22Rv1 (cell line): ENCODE measurements around the gene TSPAN18.

Source experiments
- ZFX ChIP-seq: fragments of 450-650 bp; IDR thresholded peaks from 2 replicates; pipeline ENCODE4 v1.6.1; 2017; ENCODE audit warnings: antibody characterized with exemption, borderline replicate concordance
- TF ChIP-seq, protein P1 (sequence below): fragments of 450-650 bp; IDR thresholded peaks from 2 replicates; pipeline ENCODE4 v1.5.1; 2017; ENCODE audit warnings: mild to moderate bottlenecking

GRCh38 chr11:44899959-44900358 lies 173.2 kb downstream of the TSPAN18 start:
- TF ChIP-seq, protein P1, sequence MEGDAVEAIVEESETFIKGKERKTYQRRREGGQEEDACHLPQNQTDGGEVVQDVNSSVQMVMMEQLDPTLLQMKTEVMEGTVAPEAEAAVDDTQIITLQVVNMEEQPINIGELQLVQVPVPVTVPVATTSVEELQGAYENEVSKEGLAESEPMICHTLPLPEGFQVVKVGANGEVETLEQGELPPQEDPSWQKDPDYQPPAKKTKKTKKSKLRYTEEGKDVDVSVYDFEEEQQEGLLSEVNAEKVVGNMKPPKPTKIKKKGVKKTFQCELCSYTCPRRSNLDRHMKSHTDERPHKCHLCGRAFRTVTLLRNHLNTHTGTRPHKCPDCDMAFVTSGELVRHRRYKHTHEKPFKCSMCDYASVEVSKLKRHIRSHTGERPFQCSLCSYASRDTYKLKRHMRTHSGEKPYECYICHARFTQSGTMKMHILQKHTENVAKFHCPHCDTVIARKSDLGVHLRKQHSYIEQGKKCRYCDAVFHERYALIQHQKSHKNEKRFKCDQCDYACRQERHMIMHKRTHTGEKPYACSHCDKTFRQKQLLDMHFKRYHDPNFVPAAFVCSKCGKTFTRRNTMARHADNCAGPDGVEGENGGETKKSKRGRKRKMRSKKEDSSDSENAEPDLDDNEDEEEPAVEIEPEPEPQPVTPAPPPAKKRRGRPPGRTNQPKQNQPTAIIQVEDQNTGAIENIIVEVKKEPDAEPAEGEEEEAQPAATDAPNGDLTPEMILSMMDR: no peak
- no peak for TF ChIP-seq ZFX
